ENCODE data around the gene MUC7.
"Not testable (repeated sequence)": the region's sequence is repeated elsewhere in the genome, so short reads cannot be mapped to it uniquely, and the experiment has no call there.

MUC7 gene

GRCh38 chr4:70471897-70472296 lies at the start of gene MUC7:
Gene MUC7, plus strand, starts transcription at chr4:70472197. Its CDS starts 1,825 bp downstream, at chr4:70474022.
- in situ Hi-C loops (cut with HindIII; ENCODE audit: low pct_ligation_motif_present, low pct_unique_long_range_greater_than_20kb, low sequenced_read_pairs) = no loop called here
- no peak for DNase-seq

- in situ Hi-C loops (cut with HindIII; ENCODE audit: low pct_ligation_motif_present, low pct_unique_long_range_greater_than_20kb, low sequenced_read_pairs) = no loop called here
- no peak for DNase-seq
These were observed 46.7 kb upstream of the MUC7 start for GRCh38 chr4:70425306-70425705.

DNA sequence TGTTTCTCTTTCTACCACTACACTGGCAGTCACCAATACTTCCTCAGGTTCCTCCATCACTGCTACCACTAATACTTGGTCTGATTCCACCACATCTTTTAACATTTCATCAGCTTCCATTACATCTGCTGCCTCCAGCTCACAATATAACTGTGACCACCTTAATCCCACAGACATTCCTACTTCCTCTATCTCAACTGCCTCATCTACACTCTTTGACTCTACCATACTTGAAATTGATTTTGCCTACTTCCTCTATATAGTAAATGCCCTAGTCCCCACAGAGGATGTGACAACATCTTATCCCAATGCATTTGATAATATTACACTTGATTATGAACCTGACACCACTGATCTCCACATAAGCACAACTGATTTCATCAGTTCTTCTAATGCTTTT lies 45.2 kb upstream of the MUC7 start:
- no peak for DNase-seq
- in situ Hi-C loops (cut with HindIII; ENCODE audit: low pct_ligation_motif_present, low pct_unique_long_range_greater_than_20kb, low sequenced_read_pairs) = no loop called here

DNA sequence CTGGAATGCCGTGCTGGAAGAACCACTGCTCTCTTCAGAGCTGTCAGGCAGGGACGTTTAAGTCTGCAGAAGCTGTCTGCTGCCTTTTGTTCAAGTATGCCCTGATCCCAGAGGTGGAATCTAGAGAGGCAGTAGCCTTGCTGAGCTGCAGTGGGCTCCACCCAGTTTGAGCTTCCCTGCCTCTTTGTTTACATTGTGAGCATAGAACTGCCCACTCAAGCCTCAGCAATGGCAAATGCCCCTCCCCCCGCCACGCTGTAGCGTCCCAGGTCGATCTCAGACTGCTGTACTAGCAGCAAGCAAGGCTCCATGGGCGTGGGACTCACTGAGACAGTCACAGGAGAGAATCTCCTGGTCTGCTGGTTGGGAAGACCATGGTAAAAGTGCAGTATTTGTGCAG lies 34.8 kb upstream of the MUC7 start:
- DNase-seq = no peak
- in situ Hi-C loops (cut with HindIII; ENCODE audit: low pct_ligation_motif_present, low pct_unique_long_range_greater_than_20kb, low sequenced_read_pairs) = no loop called here

- DNase-seq = no peak
- in situ Hi-C loops (cut with HindIII; ENCODE audit: low pct_ligation_motif_present, low pct_unique_long_range_greater_than_20kb, low sequenced_read_pairs) = no loop called here
These were observed 29.5 kb upstream of the MUC7 start for GRCh38 chr4:70442474-70442873.

DNA sequence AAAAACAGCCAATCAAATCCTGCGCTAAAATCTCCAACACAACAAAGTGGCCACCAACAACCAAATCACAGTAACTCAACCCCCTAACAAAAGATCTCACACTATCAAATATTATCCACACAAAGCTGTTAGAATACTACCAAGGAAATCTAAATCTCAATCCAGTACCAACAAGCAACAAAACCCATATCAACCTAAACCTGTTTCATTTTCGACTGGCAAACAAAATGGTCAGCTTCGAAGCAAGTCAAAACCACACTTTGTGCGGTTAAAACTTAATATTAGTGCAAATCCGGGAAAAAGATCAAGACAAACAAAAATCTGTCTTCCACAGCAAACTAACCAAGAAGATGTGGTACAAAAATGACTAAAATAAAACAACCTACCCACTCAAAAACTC lies 28.7 kb upstream of the MUC7 start:
- in situ Hi-C loops (cut with HindIII; ENCODE audit: low pct_ligation_motif_present, low pct_unique_long_range_greater_than_20kb, low sequenced_read_pairs) = no loop called here
- DNase-seq = no peak

GRCh38 chr4:70449220-70449619 lies 22.8 kb upstream of the MUC7 start:
- in situ Hi-C loops (cut with HindIII; ENCODE audit: low pct_ligation_motif_present, low pct_unique_long_range_greater_than_20kb, low sequenced_read_pairs) = no loop called here
- DNase-seq = no peak

DNA sequence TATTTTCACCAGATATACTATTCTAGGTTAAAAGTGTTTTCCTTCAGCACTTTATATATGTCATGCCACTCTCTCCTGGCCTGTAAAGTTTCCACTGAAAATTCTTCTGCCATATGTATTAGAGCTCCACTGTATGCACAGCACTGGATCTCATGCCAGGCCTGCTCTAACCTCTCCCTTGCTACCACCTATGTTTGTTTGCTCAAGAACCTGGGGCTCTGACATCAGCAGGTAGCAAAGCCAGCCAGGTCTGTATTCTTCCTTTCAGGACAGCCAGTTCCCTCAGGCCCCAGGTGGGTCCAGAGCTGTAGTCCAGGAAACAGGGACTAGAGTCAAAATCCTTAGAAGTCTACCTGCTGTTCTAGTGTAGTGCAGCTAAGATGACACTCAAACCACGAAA lies 19.1 kb upstream of the MUC7 start:
- in situ Hi-C loops (cut with HindIII; ENCODE audit: low pct_ligation_motif_present, low pct_unique_long_range_greater_than_20kb, low sequenced_read_pairs) = no loop called here
- no peak for DNase-seq

DNA sequence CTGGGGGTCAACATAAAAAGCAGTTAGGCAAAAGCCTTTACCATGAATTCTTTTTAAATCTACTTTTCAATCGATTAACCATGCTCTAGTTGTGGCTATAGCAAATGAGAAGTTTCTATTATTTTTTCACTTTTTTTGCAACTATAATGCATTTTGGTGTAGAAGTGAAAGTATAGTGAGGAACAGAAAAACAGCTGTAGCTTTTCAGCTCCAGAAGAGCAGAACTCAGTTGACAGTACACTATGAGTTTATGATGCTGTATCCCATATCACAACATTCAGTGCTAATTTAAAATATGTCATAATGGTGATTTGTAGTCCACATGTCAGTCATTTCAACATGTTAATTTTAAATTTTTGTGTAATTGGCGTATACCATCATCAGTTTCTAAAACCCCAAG lies 8.7 kb upstream of the MUC7 start:
- no peak for DNase-seq
- in situ Hi-C loops (cut with HindIII; ENCODE audit: low pct_ligation_motif_present, low pct_unique_long_range_greater_than_20kb, low sequenced_read_pairs) = no loop called here

- DNase-seq = no peak
- in situ Hi-C loops (cut with HindIII; ENCODE audit: low pct_ligation_motif_present, low pct_unique_long_range_greater_than_20kb, low sequenced_read_pairs) = no loop called here
These were observed 1.7 kb downstream of the MUC7 start for GRCh38 chr4:70473679-70474078.

DNA sequence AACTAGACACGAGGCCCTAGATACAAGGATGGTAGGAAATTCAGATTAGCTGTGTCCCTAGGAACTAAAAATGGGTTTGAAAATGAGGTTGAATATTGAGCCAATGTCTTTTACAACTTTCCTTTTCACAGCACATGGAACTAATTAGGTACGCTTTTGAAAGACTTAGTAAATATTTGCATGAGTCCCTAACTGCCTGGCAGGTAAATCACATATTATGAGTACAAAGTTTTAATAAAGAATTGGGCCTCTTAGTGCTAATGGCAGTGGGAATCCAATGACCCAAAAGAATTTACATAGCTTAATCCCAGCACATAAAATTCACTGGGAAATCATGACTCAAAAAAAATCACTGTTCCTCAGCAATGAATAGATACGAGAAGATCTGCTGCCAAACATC lies 16.8 kb downstream of the MUC7 start:
- DNase-seq = no peak
- in situ Hi-C loops (cut with HindIII; ENCODE audit: low pct_ligation_motif_present, low pct_unique_long_range_greater_than_20kb, low sequenced_read_pairs) = no loop called here

- no peak for DNase-seq
- in situ Hi-C loops (cut with HindIII; ENCODE audit: low pct_ligation_motif_present, low pct_unique_long_range_greater_than_20kb, low sequenced_read_pairs) = no loop called here
These were observed 24.2 kb downstream of the MUC7 start for GRCh38 chr4:70496231-70496630.

- in situ Hi-C loops (cut with HindIII; ENCODE audit: low pct_ligation_motif_present, low pct_unique_long_range_greater_than_20kb, low sequenced_read_pairs); DNase-seq: not testable (repeated sequence)
These were observed 29.8 kb downstream of the MUC7 start for GRCh38 chr4:70501838-70502237.

GRCh38 chr4:70504733-70505132 lies 32.7 kb downstream of the MUC7 start:
- no peak for DNase-seq
- in situ Hi-C loops (cut with HindIII; ENCODE audit: low pct_ligation_motif_present, low pct_unique_long_range_greater_than_20kb, low sequenced_read_pairs) = no loop called here

DNA sequence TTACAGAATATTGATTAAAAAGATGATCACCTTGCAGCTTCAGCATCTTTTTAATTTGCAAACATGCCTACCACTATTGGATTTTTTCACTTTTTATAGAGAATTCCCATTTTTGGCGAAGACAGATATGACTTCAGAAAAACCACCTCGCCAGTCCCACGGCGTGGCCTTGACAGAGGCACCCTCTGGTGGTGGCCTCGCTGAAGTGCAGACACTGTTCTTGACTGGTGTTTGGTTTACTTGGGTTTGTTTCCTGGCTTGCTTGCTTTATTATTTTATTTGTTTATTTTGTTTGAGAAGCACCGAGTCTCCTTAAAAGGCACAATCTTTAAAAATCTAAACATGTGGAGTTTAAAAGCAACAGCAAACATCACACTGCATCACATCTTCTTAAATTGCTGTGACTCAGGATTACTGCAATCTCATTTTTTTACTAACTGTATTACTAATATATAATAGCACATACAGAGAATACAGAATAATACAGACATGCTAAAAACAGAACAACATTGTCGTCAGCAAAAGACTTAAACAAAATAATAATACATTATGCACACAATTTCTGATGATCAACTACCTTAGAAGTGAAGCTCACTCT lies 33.3 kb downstream of the MUC7 start:
- peak; percentile 47 for DNase-seq
- in situ Hi-C loops (cut with HindIII; ENCODE audit: low pct_ligation_motif_present, low pct_unique_long_range_greater_than_20kb, low sequenced_read_pairs) = no loop called here

DNA sequence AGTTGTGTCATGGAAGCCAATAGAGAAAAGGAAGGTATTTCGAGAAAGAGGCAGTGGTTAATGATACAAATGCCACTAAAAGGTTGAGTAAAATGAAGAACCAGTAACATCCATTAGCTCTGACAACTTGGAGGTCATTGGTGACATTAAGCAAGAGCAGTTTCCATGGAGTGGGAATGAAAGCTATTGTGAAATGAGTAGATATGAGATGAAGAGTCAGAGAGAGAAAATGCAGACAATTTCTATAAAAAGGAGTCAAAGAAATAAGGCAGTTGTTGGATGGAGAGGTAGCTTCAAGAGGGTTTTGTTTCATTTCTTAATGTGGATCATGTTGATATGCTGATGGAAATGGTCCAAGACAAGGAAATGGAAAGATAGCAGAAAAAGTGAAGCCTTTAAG lies 36.8 kb downstream of the MUC7 start:
- no peak for DNase-seq
- in situ Hi-C loops (cut with HindIII; ENCODE audit: low pct_ligation_motif_present, low pct_unique_long_range_greater_than_20kb, low sequenced_read_pairs) = no loop called here

DNA sequence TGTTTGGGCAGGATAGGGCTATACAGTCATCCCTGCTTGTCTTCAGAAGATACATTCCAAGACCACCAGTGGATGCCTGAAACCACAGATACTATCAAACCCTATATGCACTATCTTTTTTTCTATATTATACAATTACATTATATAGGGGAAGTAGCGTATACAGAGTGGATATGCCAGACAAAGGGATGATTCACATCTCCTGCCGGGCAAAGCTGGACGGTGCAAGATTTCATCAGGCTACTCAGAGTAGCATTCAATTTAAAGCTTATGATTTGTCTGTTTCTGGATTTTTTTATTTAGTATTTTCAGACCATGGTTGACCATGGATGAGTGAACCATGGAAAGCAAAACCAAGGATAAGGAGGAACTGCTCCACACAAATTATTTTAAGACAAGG lies 39.4 kb downstream of the MUC7 start:
- in situ Hi-C loops (cut with HindIII; ENCODE audit: low pct_ligation_motif_present, low pct_unique_long_range_greater_than_20kb, low sequenced_read_pairs) = no loop called here

GRCh38 chr4:70515367-70516250 lies 43.6 kb downstream of the MUC7 start:
- in situ Hi-C loops (cut with HindIII; ENCODE audit: low pct_ligation_motif_present, low pct_unique_long_range_greater_than_20kb, low sequenced_read_pairs) = no loop called here
- no peak for DNase-seq

More for the DNA sequence above, 39.4 kb downstream of the MUC7 start:
- DNase-seq = no peak

DNA sequence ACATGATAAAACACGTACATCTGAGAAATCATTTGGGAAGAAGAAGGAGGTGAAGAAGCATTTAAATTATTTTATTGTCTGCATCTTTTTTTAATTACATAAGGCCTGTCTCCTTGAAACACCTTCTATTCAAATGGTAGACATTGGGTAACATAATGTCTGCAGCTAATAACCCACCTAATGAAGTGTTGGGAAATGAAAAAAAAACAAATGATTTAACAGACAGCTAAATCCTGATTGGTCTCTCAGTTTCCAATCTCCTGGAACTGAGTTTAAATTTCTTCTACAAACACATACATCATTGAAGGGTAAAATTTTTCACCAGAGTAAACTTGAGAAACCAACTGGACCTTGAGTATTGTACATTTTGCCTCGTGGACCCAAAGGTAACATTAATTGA lies 46.3 kb downstream of the MUC7 start, which contains the start of gene AMTN:
Gene AMTN, plus strand, starts transcription at position 301 of the 400 bp plus-strand sequence. CDS start 209 bp downstream, outside the sequence.
- in situ Hi-C loops (cut with HindIII; ENCODE audit: low pct_ligation_motif_present, low pct_unique_long_range_greater_than_20kb, low sequenced_read_pairs) = no loop called here

DNA sequence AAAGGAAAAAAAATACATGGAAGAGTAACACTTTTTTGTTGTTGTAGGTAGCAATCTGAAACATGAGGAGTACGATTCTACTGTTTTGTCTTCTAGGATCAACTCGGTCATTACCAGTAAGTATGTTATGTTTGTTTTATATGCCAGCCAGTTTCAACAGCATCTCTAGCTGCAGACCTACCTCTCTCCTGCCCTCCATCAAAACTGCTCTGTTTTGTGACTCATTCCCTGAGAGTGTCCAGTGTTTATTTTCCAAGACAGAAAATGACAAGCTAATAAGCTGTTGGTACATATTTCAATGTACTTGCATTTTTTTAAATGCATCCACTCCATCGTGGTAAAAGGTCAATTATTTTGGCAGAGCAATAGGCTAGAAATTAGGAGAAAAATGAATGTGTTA lies 46.7 kb downstream of the MUC7 start:
- no peak for DNase-seq

More for the DNA sequence above, 46.3 kb downstream of the MUC7 start, which contains the start of gene AMTN:
- no peak for DNase-seq

More for the DNA sequence above, 46.7 kb downstream of the MUC7 start:
- in situ Hi-C loops (cut with HindIII; ENCODE audit: low pct_ligation_motif_present, low pct_unique_long_range_greater_than_20kb, low sequenced_read_pairs) = no loop called here
